HG02798 (cell line): ENCODE measurements around the gene ZBTB2.

Source experiments
- ATAC-seq: cut with Tn5 transposase; IDR thresholded peaks from one replicate; pipeline ENCODE4 v1.9.1; 2021; ENCODE audit warnings: mild to moderate bottlenecking; ENCODE audit not compliant: unreplicated experiment, poor library complexity

The ZBTB2 gene, protein sequence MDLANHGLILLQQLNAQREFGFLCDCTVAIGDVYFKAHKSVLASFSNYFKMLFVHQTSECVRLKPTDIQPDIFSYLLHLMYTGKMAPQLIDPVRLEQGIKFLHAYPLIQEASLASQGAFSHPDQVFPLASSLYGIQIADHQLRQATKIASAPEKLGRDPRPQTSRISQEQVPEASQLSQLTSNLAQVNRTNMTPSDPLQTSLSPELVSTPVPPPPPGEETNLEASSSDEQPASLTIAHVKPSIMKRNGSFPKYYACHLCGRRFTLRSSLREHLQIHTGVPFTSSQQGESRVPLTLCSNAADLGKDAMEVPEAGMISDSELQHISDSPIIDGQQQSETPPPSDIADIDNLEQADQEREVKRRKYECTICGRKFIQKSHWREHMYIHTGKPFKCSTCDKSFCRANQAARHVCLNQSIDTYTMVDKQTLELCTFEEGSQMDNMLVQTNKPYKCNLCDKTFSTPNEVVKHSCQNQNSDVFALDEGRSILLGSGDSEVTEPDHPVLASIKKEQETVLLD

DNA sequence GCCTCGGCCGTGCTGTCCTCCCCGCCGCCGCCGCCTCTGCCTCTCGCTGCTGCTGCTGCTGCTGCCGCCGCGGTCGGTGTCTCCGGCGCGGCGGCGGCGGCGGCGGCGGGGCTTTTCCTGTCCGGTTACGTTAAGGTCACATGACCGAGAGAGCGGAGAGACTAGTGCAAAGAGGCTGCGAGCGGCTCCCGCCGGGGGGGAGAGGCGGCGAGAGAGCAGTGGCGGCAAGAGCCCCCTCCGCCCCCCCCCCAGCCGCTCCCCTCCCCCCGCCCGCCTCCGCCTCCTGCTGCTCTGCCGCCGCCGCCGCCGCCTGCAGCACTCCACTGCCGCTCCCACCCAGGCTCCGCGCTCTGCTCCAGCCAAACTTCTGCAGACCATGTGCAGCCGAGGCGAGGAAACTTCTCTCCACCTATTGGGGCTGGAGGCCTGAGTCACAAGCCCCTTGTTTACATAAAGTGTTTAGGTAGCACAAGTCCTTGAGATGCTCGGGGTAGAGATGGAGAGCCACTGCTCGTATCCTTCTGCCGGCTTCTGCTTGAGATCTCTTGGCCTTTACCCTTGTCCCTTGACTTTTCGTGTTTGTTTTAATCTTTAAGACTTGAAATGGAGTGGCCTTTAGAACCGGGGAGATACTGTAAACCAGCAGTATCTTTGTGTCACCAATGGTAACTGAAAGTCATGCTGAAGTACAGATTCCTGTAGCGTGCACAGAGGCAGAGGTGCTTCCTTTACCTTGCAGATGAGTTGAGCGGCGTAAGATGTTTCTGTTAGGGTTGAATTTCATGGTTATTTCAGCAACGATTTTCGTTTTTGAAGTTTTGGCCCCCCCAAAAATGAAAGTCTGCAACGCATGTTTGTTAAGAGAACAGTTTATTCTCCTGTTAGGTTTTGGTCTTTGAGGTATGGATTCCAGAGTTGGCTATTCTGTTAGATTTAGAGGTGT is at the start of gene ZBTB2:
TSS of gene ZBTB2 (minus strand) at position 89 of the 943 bp plus-strand sequence. CDS start 17,922 bp downstream, outside the sequence.
- ATAC-seq = peak; percentile 8

DNA sequence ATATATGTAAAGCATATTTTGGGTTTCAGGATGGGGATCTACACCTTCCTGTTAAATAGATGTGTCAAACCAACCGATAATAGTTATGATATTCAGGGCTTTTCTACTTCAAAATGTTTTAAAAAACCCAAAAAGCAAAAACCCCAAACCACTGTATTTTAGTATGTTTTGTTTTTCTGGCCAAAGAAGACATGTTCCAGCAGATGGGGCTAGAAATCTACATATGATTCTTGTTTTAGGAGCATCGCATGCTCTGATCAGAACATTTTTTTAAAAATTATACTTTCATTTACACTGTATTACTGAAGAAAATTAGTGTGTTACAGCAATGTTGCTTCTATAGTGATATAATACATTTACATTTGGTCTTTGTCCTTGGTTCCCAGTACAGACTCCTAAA is 49.6 kb upstream of the ZBTB2 start:
- peak; percentile 62 for ATAC-seq

DNA sequence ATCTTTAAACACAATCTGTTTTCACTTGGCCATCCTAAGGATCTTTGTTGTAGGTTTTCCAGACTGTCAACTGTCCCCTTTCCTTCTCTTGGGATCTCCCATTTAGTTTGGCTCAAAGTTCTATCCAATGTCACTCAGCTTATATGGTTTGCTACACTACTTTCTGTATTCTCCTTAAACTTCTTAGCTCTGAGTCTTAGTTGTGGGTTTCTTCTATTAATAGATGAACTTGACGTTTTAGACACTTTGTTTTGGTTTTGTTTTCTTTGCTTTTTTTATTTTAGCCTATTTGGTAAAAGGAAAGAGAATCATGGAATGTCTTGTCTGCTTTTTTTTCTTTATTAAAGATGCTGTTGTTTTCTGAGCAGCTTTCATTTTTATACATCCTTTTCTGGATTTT is 49.1 kb upstream of the ZBTB2 start:
- ATAC-seq = peak; percentile 70

DNA sequence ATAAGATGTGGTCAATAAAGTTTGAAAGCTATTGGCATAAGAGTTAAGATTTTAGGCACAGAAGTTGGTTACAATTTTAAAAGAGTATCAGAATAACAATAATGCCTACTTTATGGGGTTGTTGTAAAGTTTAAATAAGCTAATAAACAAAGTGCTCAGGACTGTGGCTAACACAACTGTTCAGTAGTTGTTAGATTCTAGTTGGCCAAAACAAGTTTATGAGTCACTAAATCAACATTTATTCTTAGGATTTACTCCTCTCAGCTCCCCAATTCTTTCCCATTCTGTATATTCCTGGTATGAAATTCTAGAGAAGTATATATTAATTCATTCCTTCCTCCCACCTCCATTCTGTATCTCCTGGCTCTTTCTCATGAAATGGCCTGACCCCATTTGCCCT is 46.0 kb upstream of the ZBTB2 start:
- no peak for ATAC-seq

DNA sequence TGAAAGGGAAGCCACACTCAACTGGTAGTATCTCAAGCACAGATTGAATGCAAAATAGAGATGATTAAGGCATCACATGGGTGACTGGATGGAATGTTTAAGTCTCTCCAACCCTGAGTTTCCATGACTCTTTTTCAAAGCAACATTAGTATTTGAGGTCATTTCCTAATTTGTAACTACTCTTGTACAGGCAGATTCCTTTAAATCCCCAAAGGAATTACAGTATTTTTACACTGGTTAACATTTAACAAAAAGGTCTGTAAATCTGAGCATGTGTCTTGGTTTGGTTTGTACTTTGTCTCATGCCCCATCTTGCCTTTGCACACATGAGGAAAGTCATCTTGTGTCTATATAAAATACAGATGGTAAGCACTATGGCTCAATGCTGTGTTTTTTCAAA is 45.4 kb upstream of the ZBTB2 start:
- no peak for ATAC-seq

DNA sequence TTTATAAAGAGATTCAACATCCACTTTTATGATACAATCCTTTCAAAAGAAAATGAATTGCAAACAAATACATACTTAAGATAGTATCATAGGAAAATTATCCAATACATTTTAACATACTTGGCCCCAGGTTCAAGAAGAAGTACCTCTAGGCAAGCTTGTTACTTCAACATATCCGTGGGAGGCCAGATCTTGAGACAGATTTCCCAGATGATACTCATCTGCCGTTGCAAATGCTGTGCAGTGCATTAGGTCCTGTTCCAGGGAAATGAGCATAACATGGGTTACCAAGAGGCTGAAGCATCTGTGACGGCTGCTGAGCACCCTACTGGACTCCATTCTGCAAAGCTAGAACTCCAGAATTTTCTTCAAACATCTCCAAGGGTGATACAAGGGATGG is 44.9 kb upstream of the ZBTB2 start:
- no peak for ATAC-seq

DNA sequence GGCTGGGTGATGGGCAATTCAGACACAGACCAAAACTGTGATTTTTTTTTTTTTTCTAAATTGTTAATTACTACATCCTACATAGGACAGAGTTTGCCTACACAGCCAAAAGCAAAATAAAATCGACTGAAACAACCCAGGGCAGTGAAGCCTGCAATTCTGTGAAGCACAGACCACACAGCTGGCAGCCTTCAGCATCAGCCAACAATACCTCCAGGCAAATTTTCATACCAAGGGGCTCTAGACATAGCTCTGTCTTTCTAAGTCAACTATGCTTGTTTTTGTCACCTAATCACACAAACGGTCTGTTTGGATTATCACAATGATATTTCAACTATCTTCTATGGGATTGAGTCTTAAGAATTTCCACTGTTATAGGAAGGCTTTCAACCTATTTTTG is 43.0 kb upstream of the ZBTB2 start:
- ATAC-seq = peak; percentile 53

DNA sequence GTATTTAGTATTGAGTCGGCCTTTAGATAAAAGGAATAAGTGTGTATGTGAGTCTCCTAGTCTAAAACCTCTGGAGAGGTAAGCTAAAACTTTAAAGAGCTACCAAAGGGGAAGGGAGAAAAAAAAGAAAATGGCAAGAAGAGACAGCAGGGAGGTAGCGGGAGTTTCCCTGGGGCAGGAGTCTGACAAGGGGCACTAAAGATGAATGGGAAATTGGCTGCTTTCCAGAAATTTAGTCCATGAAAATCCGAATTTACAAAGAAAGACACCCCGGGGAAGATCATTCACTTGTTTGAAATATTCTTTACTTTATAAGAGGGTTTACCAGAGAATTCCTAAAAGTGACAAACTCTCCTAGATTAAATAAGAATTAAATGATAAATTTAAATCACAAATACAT is 41.3 kb upstream of the ZBTB2 start:
- no peak for ATAC-seq

DNA sequence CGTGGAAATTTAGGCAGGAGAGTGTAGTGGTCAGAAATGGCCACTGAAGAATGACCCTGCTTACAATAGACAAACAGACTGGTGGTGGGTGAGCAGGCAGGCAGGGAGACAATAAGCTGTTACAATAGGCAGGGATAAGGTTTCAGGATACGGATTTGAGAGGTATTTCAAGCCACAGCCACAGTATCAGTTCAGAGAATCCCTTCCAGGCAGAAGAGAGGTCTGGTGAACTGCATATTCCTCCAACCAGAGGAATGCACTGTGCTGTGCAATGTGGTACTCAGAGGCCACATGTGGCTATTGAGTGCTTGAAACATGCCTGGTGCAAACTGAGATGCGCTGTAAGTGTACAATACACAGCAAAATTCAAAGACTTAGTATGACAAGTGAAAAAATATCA is 40.0 kb upstream of the ZBTB2 start:
- ATAC-seq = no peak

DNA sequence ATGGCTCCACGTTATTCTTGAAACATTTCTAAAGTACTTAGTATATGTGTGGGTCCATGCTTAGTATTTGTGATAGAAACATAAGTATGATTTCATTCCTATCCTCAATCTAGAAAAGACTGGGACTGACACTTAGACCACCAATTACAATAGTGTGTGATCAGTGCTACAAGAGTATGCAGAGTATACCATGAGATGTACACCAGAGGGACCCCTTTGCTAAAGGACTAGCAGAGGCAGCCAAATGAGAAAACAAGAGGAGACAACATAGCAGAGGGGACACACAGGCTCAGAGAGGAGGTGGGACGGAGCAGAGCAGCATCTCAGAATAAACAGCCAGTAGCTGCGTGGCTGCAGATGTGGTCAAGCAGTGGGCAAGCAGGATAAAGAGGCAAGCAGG is 39.5 kb upstream of the ZBTB2 start:
- ATAC-seq = no peak

DNA sequence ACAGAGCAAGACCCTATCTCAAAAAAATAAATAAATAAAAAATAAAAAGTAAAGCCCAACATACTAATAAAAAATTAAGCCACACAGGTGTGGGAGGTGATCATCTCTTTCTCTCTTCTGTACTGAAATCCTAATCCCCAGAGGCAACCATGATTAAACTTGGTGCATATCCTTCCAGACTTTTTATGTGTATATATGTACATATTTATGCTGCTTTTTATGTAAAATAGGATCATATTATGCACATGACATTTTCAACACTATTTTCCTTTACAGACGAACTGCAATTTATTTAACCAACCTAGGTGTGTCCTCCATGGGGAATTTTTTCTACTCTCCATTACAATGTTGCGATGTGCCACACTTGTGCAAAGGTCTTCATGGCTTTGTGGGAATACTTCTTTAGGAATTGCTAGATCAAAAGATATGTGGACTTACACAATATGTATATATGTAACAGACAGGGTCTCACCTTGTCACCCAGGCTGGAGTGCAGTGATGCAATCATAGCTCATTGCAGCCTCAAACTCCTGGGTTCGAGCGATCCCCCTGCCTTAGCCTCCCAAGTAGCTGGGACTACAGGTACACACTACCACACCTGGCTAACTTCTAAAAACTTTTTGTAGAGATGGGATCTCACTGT is 36.9 kb upstream of the ZBTB2 start:
- ATAC-seq = no peak

DNA sequence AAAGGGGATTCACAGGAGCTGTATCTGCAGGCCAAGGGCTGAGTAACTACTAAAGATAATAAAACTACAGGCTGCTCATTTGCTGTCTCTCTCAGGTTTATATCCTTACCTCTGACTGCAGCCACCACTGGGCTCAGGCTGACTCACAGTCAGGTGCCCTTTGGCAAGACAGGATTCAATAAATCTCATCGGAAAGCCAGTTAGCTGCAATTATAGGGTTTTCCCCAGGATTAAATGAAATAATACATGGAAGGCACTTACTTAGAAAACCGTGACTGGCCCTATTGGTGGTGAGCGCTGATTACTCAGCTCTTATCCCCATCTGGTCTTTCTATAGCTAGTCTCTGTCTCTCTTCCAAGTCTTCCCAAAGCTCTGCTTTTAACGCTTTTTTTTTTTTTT is 34.2 kb upstream of the ZBTB2 start:
- no peak for ATAC-seq

DNA sequence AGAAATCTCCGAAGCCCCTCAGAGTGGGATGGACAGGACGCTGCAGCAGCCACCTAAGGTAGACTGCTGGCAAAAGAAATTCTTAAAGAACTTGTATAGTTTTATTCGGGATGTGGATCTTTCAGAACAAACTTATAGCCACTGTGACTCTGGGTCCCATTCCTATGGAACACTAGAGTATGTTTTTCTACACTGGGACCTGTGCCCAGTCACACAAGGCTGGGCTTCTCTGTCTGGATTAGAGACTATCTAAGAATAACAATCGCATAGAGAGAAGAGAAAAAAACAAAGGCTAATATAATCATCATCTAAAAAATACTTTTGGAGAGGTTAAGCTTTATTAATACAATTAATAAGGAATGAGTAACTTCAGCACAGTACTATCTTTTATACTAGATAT is 31.6 kb upstream of the ZBTB2 start:
- no peak for ATAC-seq

DNA sequence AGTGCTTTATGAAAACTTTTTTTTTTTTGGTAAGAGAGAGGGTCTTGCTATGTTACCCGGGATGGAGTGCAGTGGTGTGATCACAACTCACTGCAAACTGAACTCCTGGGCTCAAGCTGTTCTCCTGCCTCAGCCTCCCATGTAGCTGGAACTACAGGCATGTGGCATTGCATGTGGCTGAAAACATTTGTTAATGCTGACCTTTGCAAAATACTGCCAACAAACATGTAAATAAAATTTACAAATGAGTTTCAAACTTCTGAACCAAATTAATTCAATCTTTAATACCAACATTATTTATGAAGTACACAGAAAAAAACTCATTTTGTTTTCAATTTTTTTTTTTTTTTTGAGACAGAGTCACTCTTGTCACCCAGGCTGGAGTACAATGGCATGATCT is 26.1 kb upstream of the ZBTB2 start:
- ATAC-seq = no peak

DNA sequence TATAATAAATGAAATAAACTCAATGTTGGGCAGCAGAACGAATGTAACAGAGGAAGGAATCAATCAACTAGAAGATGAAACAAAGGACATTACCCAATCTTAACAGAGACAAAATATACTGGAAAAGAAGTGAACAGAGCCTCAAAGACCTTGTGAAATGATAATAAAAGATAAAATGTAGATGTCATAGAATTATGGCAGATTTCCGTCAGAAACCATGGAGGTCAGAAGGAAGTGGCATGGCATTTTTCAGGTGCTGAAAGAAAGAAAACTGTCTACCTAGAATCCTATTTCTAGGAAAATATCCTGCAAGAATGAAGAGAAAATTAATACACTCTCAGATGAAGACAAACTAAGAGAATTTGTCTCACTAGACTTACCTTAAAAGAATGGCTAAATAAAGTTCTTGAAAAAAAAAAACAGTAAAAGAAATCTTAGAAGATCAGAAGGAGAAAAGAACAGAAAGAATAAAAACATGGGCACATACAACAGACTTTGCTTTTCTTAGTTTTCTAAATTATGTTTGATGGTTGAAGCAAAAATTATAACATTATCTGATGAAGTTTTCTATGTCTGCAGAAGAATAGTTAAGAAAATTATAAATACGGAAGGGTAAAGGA is 23.4 kb upstream of the ZBTB2 start:
- ATAC-seq = no peak

DNA sequence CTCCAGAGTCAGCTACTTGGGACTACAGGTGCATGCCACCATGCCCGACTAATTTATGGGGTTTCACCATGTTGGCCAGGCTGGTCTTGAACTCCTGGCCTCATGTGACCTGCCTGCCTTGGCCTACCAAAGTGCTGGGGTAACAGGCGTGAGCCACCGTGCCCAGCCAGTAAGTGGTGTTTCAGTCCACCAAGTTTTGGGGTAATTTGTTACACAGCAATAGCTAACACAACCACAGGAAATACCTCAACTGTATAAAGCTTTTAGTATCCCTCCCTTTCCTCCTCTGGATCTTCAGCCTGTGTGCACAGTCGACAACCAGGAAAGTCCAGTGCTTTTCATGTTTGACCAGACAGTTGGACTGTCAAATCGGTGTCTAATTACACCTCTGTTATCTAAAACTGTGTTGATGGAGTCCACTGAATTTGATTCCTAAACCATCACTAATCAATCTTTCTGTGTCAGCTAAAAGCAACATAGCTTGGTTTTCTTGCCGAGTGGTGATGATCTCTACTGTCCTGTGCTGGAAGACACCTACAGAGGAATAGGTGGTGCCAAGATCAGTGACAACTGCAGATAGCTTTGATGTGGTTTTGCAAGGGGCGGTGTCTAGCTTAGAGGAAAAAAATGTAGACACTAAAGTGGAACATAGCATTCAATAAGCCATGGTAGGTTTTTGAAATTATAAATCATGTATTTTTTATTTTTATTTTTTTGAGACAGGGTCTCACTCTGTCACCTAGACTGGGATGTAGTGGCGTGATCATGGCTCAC is 22.2 kb upstream of the ZBTB2 start:
- ATAC-seq = no peak

DNA sequence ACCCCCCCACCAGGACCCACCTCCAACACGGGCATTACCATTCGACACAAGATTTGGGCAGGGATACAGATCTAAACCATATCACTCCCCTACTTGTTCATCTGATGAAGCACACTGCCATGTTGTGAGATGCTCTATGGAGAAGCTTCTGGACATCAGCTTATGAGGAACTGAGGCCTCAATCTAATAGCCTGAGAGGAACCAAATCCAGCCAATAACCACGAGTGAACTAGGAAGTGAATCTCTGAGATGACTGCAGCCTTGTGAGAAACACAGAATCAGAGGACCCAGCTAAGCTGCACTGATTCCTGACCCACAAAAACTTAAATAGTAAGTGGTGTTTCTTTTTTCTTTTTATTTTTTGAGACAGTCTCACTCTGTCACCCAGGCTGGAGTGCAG is 21.6 kb upstream of the ZBTB2 start:
- no peak for ATAC-seq

DNA sequence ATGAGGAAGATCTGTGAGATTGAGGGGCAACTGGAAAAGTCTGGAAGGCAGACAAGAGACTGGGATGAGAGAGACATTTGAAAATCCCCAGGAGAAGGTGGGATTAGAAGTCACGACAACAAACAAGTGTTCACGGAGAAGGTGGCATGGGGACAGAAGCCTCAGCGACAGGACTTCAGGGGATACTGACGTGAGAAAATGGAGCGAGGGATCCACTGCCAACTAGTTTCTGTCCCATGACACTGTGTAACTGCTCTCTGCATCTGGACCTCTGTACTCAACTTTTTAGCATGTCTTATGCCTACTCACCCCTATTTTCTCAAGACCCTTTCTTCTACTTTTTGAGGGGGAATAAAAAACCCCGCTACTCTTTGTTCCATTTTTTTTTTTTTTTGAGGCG is 18.3 kb upstream of the ZBTB2 start:
- no peak for ATAC-seq

DNA sequence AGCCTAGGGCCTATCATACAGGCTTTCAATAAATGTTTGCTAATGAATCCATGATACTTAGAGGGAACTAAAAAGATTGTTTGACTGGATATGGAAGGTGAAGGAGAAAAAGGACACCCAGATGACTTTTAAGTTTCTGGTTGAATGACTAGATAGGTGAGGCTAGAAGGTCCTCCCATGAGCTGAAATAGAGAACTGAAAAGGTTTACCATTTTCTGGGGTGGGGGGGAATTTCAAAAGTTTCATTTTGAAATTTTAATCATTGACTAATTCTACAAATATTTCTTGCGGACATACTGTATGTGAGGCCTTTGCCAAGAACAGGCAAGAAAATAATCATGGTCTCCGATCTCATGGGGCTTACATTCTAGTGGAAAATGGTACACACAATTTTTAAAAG is 17.9 kb upstream of the ZBTB2 start:
- peak; percentile 64 for ATAC-seq

DNA sequence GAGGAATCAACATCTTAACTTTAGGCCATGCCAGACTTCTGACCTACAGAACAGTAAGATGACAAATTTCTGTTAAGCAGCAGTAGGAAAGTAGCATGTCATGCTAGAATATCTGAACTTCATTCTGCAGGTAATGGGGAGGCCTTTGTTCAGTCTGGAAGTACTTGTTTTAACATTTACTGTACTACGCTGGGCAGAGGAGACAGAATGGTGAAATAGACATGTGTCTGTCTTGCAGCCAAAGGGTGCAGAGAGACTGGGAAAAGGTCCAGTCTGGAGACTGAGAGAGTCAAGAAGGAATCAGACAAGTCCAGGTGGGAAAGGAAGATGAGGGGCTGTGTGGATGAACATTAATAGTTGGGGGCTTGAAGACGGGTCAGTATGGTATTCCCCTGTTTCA is 17.5 kb upstream of the ZBTB2 start:
- ATAC-seq = no peak
